ENCODE data around the gene TNNT1. TPM values are rescaled to one million over a fixed set of nuclear protein-coding genes. Genes with fewer than 3 reads are reported as not detected.

Gene TNNT1
- total RNA-seq, 1 experiment from 2014 or later: 188 TPM

- H3K27me3 ChIP-seq (ENCODE audit: insufficient read depth, low read length): no peaks in the 10 kb centered on the region
- no peak overlapping the region for H3K27ac ChIP-seq (ENCODE audit: low read depth, low read length)
- intact Hi-C loops (cut with micrococcal nuclease): no loop called here
- BruUV-seq (replicated peaks): no TSS peak
- no peak for TF ChIP-seq MAX (IDR thresholded peaks at IDR 0.05)
- no peak for TF ChIP-seq POLR2AphosphoS5 (IDR thresholded peaks at IDR 0.05; ENCODE audit: low read depth, low read length)
- no peak for TF ChIP-seq CBX3 (IDR thresholded peaks at IDR 0.05; ENCODE audit: low read depth)
- TF ChIP-seq, protein P1, sequence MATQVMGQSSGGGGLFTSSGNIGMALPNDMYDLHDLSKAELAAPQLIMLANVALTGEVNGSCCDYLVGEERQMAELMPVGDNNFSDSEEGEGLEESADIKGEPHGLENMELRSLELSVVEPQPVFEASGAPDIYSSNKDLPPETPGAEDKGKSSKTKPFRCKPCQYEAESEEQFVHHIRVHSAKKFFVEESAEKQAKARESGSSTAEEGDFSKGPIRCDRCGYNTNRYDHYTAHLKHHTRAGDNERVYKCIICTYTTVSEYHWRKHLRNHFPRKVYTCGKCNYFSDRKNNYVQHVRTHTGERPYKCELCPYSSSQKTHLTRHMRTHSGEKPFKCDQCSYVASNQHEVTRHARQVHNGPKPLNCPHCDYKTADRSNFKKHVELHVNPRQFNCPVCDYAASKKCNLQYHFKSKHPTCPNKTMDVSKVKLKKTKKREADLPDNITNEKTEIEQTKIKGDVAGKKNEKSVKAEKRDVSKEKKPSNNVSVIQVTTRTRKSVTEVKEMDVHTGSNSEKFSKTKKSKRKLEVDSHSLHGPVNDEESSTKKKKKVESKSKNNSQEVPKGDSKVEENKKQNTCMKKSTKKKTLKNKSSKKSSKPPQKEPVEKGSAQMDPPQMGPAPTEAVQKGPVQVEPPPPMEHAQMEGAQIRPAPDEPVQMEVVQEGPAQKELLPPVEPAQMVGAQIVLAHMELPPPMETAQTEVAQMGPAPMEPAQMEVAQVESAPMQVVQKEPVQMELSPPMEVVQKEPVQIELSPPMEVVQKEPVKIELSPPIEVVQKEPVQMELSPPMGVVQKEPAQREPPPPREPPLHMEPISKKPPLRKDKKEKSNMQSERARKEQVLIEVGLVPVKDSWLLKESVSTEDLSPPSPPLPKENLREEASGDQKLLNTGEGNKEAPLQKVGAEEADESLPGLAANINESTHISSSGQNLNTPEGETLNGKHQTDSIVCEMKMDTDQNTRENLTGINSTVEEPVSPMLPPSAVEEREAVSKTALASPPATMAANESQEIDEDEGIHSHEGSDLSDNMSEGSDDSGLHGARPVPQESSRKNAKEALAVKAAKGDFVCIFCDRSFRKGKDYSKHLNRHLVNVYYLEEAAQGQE (IDR thresholded peaks at IDR 0.05; ENCODE audit: low read depth): no peak
- no peak for TF ChIP-seq EZH2 (IDR thresholded peaks at IDR 0.05)
- TF ChIP-seq SRF (IDR thresholded peaks at IDR 0.05; ENCODE audit: low read depth): no peak
- TF ChIP-seq ZNF274 (IDR thresholded peaks at IDR 0.05; ENCODE audit: low read depth, low read length): no peak
- no peak for TF ChIP-seq CEBPB (IDR thresholded peaks at IDR 0.05; ENCODE audit: low read depth)
- no peak for TF ChIP-seq JUND (IDR thresholded peaks at IDR 0.05)
- TF ChIP-seq EZH2phosphoT487 (IDR thresholded peaks at IDR 0.05; ENCODE audit: borderline replicate concordance): no peak
- TF ChIP-seq FOSL1 (IDR thresholded peaks at IDR 0.05; ENCODE audit: low read depth): no peak
- no peak for TF ChIP-seq YY1 (IDR thresholded peaks at IDR 0.05; ENCODE audit: extremely low read depth, insufficient replicate concordance, low read depth, low read length)
- no peak for TF ChIP-seq TCF7L2 (IDR thresholded peaks at IDR 0.05; ENCODE audit: borderline replicate concordance, extremely low read depth, insufficient read depth, insufficient read length)
- TF ChIP-seq EGR1 (IDR thresholded peaks at IDR 0.05; ENCODE audit: low read depth): no peak
- no peak for TF ChIP-seq SIN3A (IDR thresholded peaks at IDR 0.05; ENCODE audit: low read depth)
- TF ChIP-seq, protein P2, sequence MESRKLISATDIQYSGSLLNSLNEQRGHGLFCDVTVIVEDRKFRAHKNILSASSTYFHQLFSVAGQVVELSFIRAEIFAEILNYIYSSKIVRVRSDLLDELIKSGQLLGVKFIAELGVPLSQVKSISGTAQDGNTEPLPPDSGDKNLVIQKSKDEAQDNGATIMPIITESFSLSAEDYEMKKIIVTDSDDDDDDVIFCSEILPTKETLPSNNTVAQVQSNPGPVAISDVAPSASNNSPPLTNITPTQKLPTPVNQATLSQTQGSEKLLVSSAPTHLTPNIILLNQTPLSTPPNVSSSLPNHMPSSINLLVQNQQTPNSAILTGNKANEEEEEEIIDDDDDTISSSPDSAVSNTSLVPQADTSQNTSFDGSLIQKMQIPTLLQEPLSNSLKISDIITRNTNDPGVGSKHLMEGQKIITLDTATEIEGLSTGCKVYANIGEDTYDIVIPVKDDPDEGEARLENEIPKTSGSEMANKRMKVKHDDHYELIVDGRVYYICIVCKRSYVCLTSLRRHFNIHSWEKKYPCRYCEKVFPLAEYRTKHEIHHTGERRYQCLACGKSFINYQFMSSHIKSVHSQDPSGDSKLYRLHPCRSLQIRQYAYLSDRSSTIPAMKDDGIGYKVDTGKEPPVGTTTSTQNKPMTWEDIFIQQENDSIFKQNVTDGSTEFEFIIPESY (IDR thresholded peaks at IDR 0.05; ENCODE audit: extremely low read depth, insufficient replicate concordance, low read length): no peak
- TF ChIP-seq ZFX (IDR thresholded peaks at IDR 0.05): no peak
- H2AFZ ChIP-seq (ENCODE audit: low read depth, low read length, poor library complexity, severe bottlenecking): no peak overlapping the region
- RAD21 ChIA-PET (ENCODE audit: low non-redundant PET in 1 of 2, low total read pairs in 2 of 2, uncharacterized antibody in 2 of 2, unreplicated experiment in 2 of 2): no interaction called here
- peaks cover 0 to 3% of the 10 kb centered on the region in 2 experiments; a peak in 1 of 4 replicates for H3K4me1 ChIP-seq (ENCODE audit: control insufficient read depth in 1 of 2, insufficient read depth in 2 of 2, low read length in 2 of 2)
- H3K36me3 ChIP-seq (ENCODE audit: control insufficient read depth in 1 of 2, insufficient read depth in 2 of 2, low read length in 2 of 2): peaks cover 2 to 11% of the 10 kb centered on the region in 2 experiments; a peak in 3 of 4 replicates
- DNase-seq (ENCODE audit: low read depth, low spot score): no peak
- POLR2A ChIA-PET: no interaction called here
- H3K9ac ChIP-seq (ENCODE audit: low read length): no peak overlapping the region
- H3K4me3 ChIP-seq (replicated peaks in 1 of 2; ENCODE audit: low read depth in 1 of 2, low read length in 2 of 2): no peak overlapping the region
- H3K79me2 ChIP-seq (ENCODE audit: insufficient read depth, low read length): no peaks in the 10 kb centered on the region
- H4K20me1 ChIP-seq (ENCODE audit: insufficient read depth): no peaks in the 10 kb centered on the region
- H3K9me3 ChIP-seq (ENCODE audit: control insufficient read depth in 1 of 2, insufficient read depth in 1 of 2, low read depth in 1 of 2, low read length in 2 of 2): no peaks in the 10 kb centered on the region
- no peaks in the 10 kb centered on the region for H3K9me2 ChIP-seq (ENCODE audit: insufficient read depth)
- peak; percentile 46 for ATAC-seq
- H3K4me2 ChIP-seq (ENCODE audit: low read length): no peak overlapping the region
- CTCF ChIA-PET: no interaction called here
These were observed 57.1 kb downstream of the TNNT1 start for GRCh38 chr19:55091955-55092354.
